ENCODE data around the gene EGLN2.
"Not testable (repeated sequence)": the region's sequence is repeated elsewhere in the genome, so short reads cannot be mapped to it uniquely, and the experiment has no call there.

The EGLN2 gene

GRCh38 chr19:40832431-40832790, 33.4 kb downstream of the EGLN2 start:
- not testable (repeated sequence) for H3K9me3 Mint-ChIP-seq, H3K27ac Mint-ChIP-seq, H3K27me3 Mint-ChIP-seq, DNase-seq, ATAC-seq, H3K4me3 Mint-ChIP-seq
- H3K4me1 Mint-ChIP-seq, result peaks cover 17% of the 10 kb centered on the region

- DNase-seq, H3K27ac Mint-ChIP-seq, ATAC-seq, H3K27me3 Mint-ChIP-seq, H3K9me3 Mint-ChIP-seq: not testable (repeated sequence)
- Mint-ChIP-seq H3K4me3 (peak overlapping the region; percentile 27 to 46), H3K4me1 (peaks cover 17% of the 10 kb centered on the region)
Observed at GRCh38 chr19:40833728-40834533, 34.9 kb downstream of the EGLN2 start.

- Mint-ChIP-seq H3K27me3 (no peaks in the 10 kb centered on the region), H3K4me3 (no peak overlapping the region), H3K27ac (no peak overlapping the region), H3K9me3 (no peaks in the 10 kb centered on the region), H3K4me1 (peaks cover 17% of the 10 kb centered on the region)
- ATAC-seq, result no peak
- no peak for DNase-seq
Observed at GRCh38 chr19:40836754-40837429, 37.9 kb downstream of the EGLN2 start.

GRCh38 chr19:40838477-40838876, 39.5 kb downstream of the EGLN2 start:
- not testable (repeated sequence) for H3K4me3 Mint-ChIP-seq, H3K27me3 Mint-ChIP-seq, H3K27ac Mint-ChIP-seq, DNase-seq, H3K4me1 Mint-ChIP-seq, H3K9me3 Mint-ChIP-seq, ATAC-seq

- H3K4me1 Mint-ChIP-seq, result peaks cover 23% of the 10 kb centered on the region
- not testable (repeated sequence) for DNase-seq, H3K27me3 Mint-ChIP-seq, H3K9me3 Mint-ChIP-seq, H3K4me3 Mint-ChIP-seq, H3K27ac Mint-ChIP-seq, ATAC-seq
Observed at GRCh38 chr19:40842012-40842411, 43.0 kb downstream of the EGLN2 start.

GRCh38 chr19:40842997-40843652, 44.1 kb downstream of the EGLN2 start:
- not testable (repeated sequence) for DNase-seq

GRCh38 chr19:40843653-40844052, 44.7 kb downstream of the EGLN2 start:
- Mint-ChIP-seq H3K27me3 (peaks cover 19% of the 10 kb centered on the region), H3K27ac (peak overlapping the region; percentile 34 to 69), H3K4me3 (peak overlapping the region; percentile 67 to 69), H3K4me1 (peaks cover 37% of the 10 kb centered on the region)
- not testable (repeated sequence) for H3K9me3 Mint-ChIP-seq
- DNase-seq (peak; percentile 54 to 87), ATAC-seq (peak; percentile 100)

More at GRCh38 chr19:40842997-40843652, 44.1 kb downstream of the EGLN2 start:
- H3K27me3 Mint-ChIP-seq, result peaks cover 14% of the 10 kb centered on the region
- H3K27ac Mint-ChIP-seq, result peak overlapping the region in 1 of 2 donors; percentile 69
- H3K4me3 Mint-ChIP-seq, result peak overlapping the region; percentile 67 to 69
- H3K4me1 Mint-ChIP-seq, result peaks cover 32% of the 10 kb centered on the region
- H3K9me3 Mint-ChIP-seq, ATAC-seq: not testable (repeated sequence)

GRCh38 chr19:40846722-40847121, 47.7 kb downstream of the EGLN2 start:
- H3K4me1 Mint-ChIP-seq, result peaks cover 44% of the 10 kb centered on the region
- H3K27ac Mint-ChIP-seq, ATAC-seq, H3K4me3 Mint-ChIP-seq, DNase-seq, H3K9me3 Mint-ChIP-seq: not testable (repeated sequence)
- peaks cover 44% of the 10 kb centered on the region for H3K27me3 Mint-ChIP-seq

- Mint-ChIP-seq H3K27ac (peak within 1 kb of the TSS in 1 of 2 donors; percentile 12), H3K27me3 (peaks cover 44% of the 10 kb centered on the region), H3K4me1 (peaks cover 23% of the 10 kb centered on the region)
- not testable (repeated sequence) for H3K9me3 Mint-ChIP-seq, ATAC-seq, H3K4me3 Mint-ChIP-seq, DNase-seq
Observed at GRCh38 chr19:40850277-40850676, 51.3 kb downstream of the EGLN2 start, which contains the start of gene CYP2A6. Gene CYP2A6 (minus strand): TSS chr19:40850447. CDS start chr19:40850426, 21 bp downstream.

GRCh38 chr19:40852467-40853152, 53.6 kb downstream of the EGLN2 start:
- Mint-ChIP-seq H3K27me3 (peaks cover 35% of the 10 kb centered on the region), H3K4me1 (peaks cover 17% of the 10 kb centered on the region)
- not testable (repeated sequence) for H3K27ac Mint-ChIP-seq, H3K9me3 Mint-ChIP-seq, H3K4me3 Mint-ChIP-seq, DNase-seq
- ATAC-seq, result peak; percentile 26
